ENCODE measurements around the gene TMEM87A.

The TMEM87A gene

GRCh38 chr15:42201801-42202200 is 71.4 kb downstream of the TMEM87A start:
- DNase-seq, result no peak

- DNase-seq, result no peak
Observed at GRCh38 chr15:42199126-42199525, 74.1 kb downstream of the TMEM87A start.

GRCh38 chr15:42198516-42198915 is 74.7 kb downstream of the TMEM87A start:
- DNase-seq, result no peak

GRCh38 chr15:42194513-42194912 is 78.7 kb downstream of the TMEM87A start:
- DNase-seq, result no peak

- no peak for DNase-seq
Observed at GRCh38 chr15:42193383-42193782, 79.8 kb downstream of the TMEM87A start.

- DNase-seq, result no peak
Observed at GRCh38 chr15:42191610-42192346, 81.5 kb downstream of the TMEM87A start.

GRCh38 chr15:42190370-42190769 is 82.9 kb downstream of the TMEM87A start:
- no peak for DNase-seq

- no peak for DNase-seq
Observed at GRCh38 chr15:42185801-42186200, 87.4 kb downstream of the TMEM87A start.

- DNase-seq, result no peak
Observed at GRCh38 chr15:42184736-42185135, 88.5 kb downstream of the TMEM87A start.

GRCh38 chr15:42184296-42184695 is 88.9 kb downstream of the TMEM87A start:
- DNase-seq, result peak; percentile 10 to 37

GRCh38 chr15:42182961-42183360 is 90.3 kb downstream of the TMEM87A start:
- peak in 1 of 2 donors; percentile 5 for DNase-seq

- DNase-seq, result no peak
Observed at GRCh38 chr15:42182328-42182886, 90.8 kb downstream of the TMEM87A start.

- no peak for DNase-seq
Observed at GRCh38 chr15:42178056-42178455, 95.2 kb downstream of the TMEM87A start.

GRCh38 chr15:42175671-42176070 is 97.6 kb downstream of the TMEM87A start:
- no peak for DNase-seq

GRCh38 chr15:42172475-42172874 is 100.8 kb downstream of the TMEM87A start:
- DNase-seq, result no peak

GRCh38 chr15:42171795-42172194 is 101.4 kb downstream of the TMEM87A start:
- DNase-seq, result no peak

- no peak for DNase-seq
Observed at GRCh38 chr15:42171122-42171521, 102.1 kb downstream of the TMEM87A start.

- no peak for DNase-seq
Observed at GRCh38 chr15:42166225-42166940, 106.8 kb downstream of the TMEM87A start.

- DNase-seq, result no peak
Observed at GRCh38 chr15:42165106-42165505, 108.1 kb downstream of the TMEM87A start.

- no peak for DNase-seq
Observed at GRCh38 chr15:42163947-42164550, 109.2 kb downstream of the TMEM87A start.

- DNase-seq, result no peak
Observed at GRCh38 chr15:42163291-42163690, 109.9 kb downstream of the TMEM87A start.
